Measurements from ENCODE around the gene B3GALT5. TPM values are rescaled to one million over a fixed set of nuclear protein-coding genes. Genes with fewer than 3 reads are reported as not detected.
A peak's percentile ranks its signal among the peaks of the same experiment; 100 is the strongest.

Gene B3GALT5
- total and polyA plus RNA-seq, 7 donors, result under 0.01 to 1.0 (median 0.06) TPM; not detected in 2

- ATAC-seq (no peak), DNase-seq (no peak)
- H3K4me3 ChIP-seq, result no peak overlapping the region
- no peaks in the 10 kb centered on the region for H3K36me3 ChIP-seq (ENCODE audit: insufficient read depth in 1 of 2, low read depth in 1 of 2)
- no peaks in the 10 kb centered on the region for H3K4me1 ChIP-seq
- WGBS, 3 donors, result 55 to 70% (median 57%) methylated on average over 1 of the region's 1 CpG
- no peak for TF ChIP-seq CTCF (IDR thresholded peaks at IDR 0.05)
- peaks cover 0 to 3% (median 0%) of the 10 kb centered on the region in 3 donors for H3K27me3 ChIP-seq (ENCODE audit: insufficient read depth in 3 of 3, low read length in 2 of 3)
- H3K27ac ChIP-seq, result no peak overlapping the region
- H3K9me3 ChIP-seq, result no peaks in the 10 kb centered on the region
- intact Hi-C loops (cut with DNase I), result no loop called here
These were observed 101.6 kb downstream of the B3GALT5 start for GRCh38 chr21:39714331-39714730.

GRCh38 chr21:39715804-39716397, 103.2 kb downstream of the B3GALT5 start:
- Histone ChIP-seq H3K27me3 (ENCODE audit: insufficient read depth in 3 of 3, low read length in 2 of 3) (peaks cover 0 to 3% (median 0%) of the 10 kb centered on the region in 3 donors), H3K36me3 (ENCODE audit: insufficient read depth in 1 of 2, low read depth in 1 of 2) (no peaks in the 10 kb centered on the region), H3K27ac (no peak overlapping the region), H3K4me3 (no peak overlapping the region), H3K4me1 (no peaks in the 10 kb centered on the region), H3K9me3 (no peaks in the 10 kb centered on the region)
- 29 to 34% (median 33%) methylated on average over 10 of the region's 10 CpGs for WGBS, 3 donors
- peak in 1 of 2 donors; percentile 41 for DNase-seq
- peak in 3 of 4 donors; percentile 43 to 69 (median 61) for ATAC-seq
- TF ChIP-seq CTCF (IDR thresholded peaks at IDR 0.05), result peak; percentile 67
- intact Hi-C loops (cut with DNase I), result loop anchor here (1.0 kb wide), 2 partner anchors 197 to 198 kb away; no protein-coding TSS in a partner anchor

- no peak overlapping the region for H3K4me3 ChIP-seq
- no peaks in the 10 kb centered on the region for H3K4me1 ChIP-seq
- H3K27ac ChIP-seq, result no peak overlapping the region
- intact Hi-C loops (cut with DNase I), result no loop called here
- no peaks in the 10 kb centered on the region for H3K9me3 ChIP-seq
- WGBS, 3 donors, result 77 to 83% (median 78%) methylated on average over 5 of the region's 5 CpGs
- ATAC-seq (peak in 2 of 4 donors; percentile 64), DNase-seq (no peak)
- H3K27me3 ChIP-seq (ENCODE audit: insufficient read depth in 3 of 3, low read length in 2 of 3), result no peaks in the 10 kb centered on the region
- H3K36me3 ChIP-seq (ENCODE audit: insufficient read depth in 1 of 2, low read depth in 1 of 2), result no peaks in the 10 kb centered on the region
- TF ChIP-seq CTCF (IDR thresholded peaks at IDR 0.05), result no peak
These were observed 107.5 kb downstream of the B3GALT5 start for GRCh38 chr21:39720126-39720778.

- intact Hi-C loops (cut with DNase I), result no loop called here
- no peak for TF ChIP-seq CTCF (IDR thresholded peaks at IDR 0.05)
- Histone ChIP-seq H3K27ac (no peak overlapping the region), H3K36me3 (ENCODE audit: insufficient read depth in 1 of 2, low read depth in 1 of 2) (no peaks in the 10 kb centered on the region), H3K4me3 (no peak overlapping the region), H3K4me1 (no peaks in the 10 kb centered on the region), H3K9me3 (no peaks in the 10 kb centered on the region), H3K27me3 (ENCODE audit: insufficient read depth in 3 of 3, low read length in 2 of 3) (no peaks in the 10 kb centered on the region)
- DNase-seq (no peak), ATAC-seq (no peak)
- 94 to 98% (median 95%) methylated on average over 1 of the region's 1 CpG for WGBS, 3 donors
These were observed 109.1 kb downstream of the B3GALT5 start for GRCh38 chr21:39721885-39722284.

Other genes with a start within 250 kb of the B3GALT5 start
- 1 to 10 TPM; 2.3 to 5.3 (median 3.4) TPM for gene LCA5L, start 167.2 kb upstream of the B3GALT5 start, total RNA-seq
- gene LCA5L, start 167.2 kb upstream of the B3GALT5 start, polyA plus RNA-seq, result 1 to 10 TPM; 1.2 to 5.3 (median 3.3) TPM
- 100 to 1,000 TPM; 147 to 441 (median 283) TPM for gene SH3BGR, start 161.0 kb upstream of the B3GALT5 start, total RNA-seq
- gene SH3BGR, start 161.0 kb upstream of the B3GALT5 start, polyA plus RNA-seq, result 100 to 1,000 TPM in 2 of 3 donors, 10 to 100 TPM in 1; 44.2 to 314 (median 240) TPM
- not detected for gene IGSF5, start 132.2 kb downstream of the B3GALT5 start, total RNA-seq
- gene IGSF5, start 132.2 kb downstream of the B3GALT5 start, polyA plus RNA-seq, result not detected

All from psoas muscle (tissue), 8 donors.